H1 (cell line): ENCODE results near the gene WNK2. TPM values are rescaled to one million over a fixed set of nuclear protein-coding genes. Genes with fewer than 3 reads are reported as not detected.

ENCODE experiments used
- CEBPB ChIP-seq: IDR thresholded peaks from 2 replicates; pipeline ENCODE4 v1.6.1; 2012; ENCODE audit warnings: low read depth, low read length
- CHD7 ChIP-seq: fragments of 300-600 bp; sonication (generic); IDR thresholded peaks from 2 replicates; pipeline ENCODE4 v1.7.1; 2012; ENCODE audit warnings: low read length, moderate library complexity, mild to moderate bottlenecking, inconsistent platforms; ENCODE audit not compliant: insufficient replicate concordance
- KDM1A ChIP-seq: fragments of 200-600, 300-600 bp; sonication (generic); IDR thresholded peaks from 2 replicates; pipeline ENCODE4 v1.7.1; 2016; ENCODE audit warnings: mild to moderate bottlenecking, low read length, borderline replicate concordance
- KDM5A ChIP-seq: fragments of 200-600 bp; IDR thresholded peaks from 2 replicates; pipeline ENCODE4 v1.7.1; 2012; ENCODE audit warnings: mild to moderate bottlenecking, low read length, inconsistent platforms, mixed read lengths
- SAP30 ChIP-seq: fragments of 300-600 bp; sonication (generic); IDR thresholded peaks from 2 replicates; pipeline ENCODE4 v1.7.1; 2012; ENCODE audit warnings: low read length, moderate library complexity, mild to moderate bottlenecking, inconsistent platforms; ENCODE audit not compliant: insufficient read depth, insufficient replicate concordance
- TAF1 ChIP-seq: IDR thresholded peaks from 2 replicates; pipeline ENCODE4 v1.6.1; 2011; ENCODE audit warnings: mild to moderate bottlenecking, low read depth, low read length
- polyA plus RNA-seq, 7 experiments: library from polyadenylated mRNA; depleted of rRNA in 3 of 7; stranded (reverse) in 5 of 7; unstranded in 2 of 7; fragments of >200 nt in 5 of 7; fragments of 200-250 nt in 2 of 7; gene quantifications; 1 replicate in 5 of 7; 2 replicates in 1 of 7; 4 replicates in 1 of 7; pipeline versions ENCODE4 v1.2.1 to v1.2.3, GENCODE V29; 2011 to 2013; ENCODE audit warnings: missing spikeins in 2 of 7, mixed read lengths in 2 of 7
- total RNA-seq: library from RNA; stranded (reverse); fragmentation: NEBNext Ultra II Directional; extraction: Animal tissue kit (Norgen Biotek cat#: 25700); gene quantifications from 2 replicates; pipeline ENCODE4 v1.2.1, GENCODE V29; 2021

Gene WNK2
- total and polyA plus RNA-seq, 2 of the 8 experiments (the other 6 are each of a cell fraction or from before 2014, with no cell fraction given): 12.0 to 87.2 TPM

GRCh38 chr9:93294011-93294410, 110.1 kb downstream of the WNK2 start (continued):
- no peak for TF ChIP-seq CHD7
- no peak for TF ChIP-seq CEBPB
- no peak for TF ChIP-seq SAP30
- TF ChIP-seq TAF1: no peak
- no peak for TF ChIP-seq KDM1A
- no peak for TF ChIP-seq KDM5A
